DMS114 treated with DMSO at 0.1 percent for 48 hours (cell line): ENCODE data around the gene NELL2.
"Not testable (repeated sequence)": the region's sequence is repeated elsewhere in the genome, so short reads cannot be mapped to it uniquely, and the experiment has no call there.

Source experiments
- DNase-seq: peaks from one replicate; lab custom pipeline; 2025; ENCODE audit not compliant: unreplicated experiment; lab: John Stamatoyannopoulos, UW

The NELL2 gene

GRCh38 chr12:44875954-44876543, at the start of gene NELL2:
Gene NELL2 (minus strand): TSS chr12:44876315. CDS start chr12:44875869, 446 bp downstream.
- peak; percentile 57 for DNase-seq

DNA sequence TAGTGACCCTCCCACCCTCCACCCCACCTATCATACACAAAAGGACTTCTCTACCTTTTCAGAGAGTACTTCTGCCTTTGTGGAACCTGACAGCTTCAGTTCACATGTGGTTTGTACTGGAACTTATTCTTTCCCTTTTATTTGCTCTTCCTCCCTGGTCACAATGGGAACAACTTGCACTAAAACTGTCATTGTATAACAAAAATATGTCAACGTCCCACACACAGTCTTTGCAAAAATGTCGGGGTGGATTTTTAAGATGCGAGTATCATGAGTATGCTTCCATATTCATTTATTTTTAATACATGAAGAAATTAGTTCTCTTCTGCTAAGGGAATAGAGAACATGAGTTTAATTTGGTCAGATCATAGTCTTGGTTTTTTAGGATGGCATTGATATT, 45.6 kb upstream of the NELL2 start:
- no peak for DNase-seq

- DNase-seq: no peak
Measured at GRCh38 chr12:44917141-44917540, 41.0 kb upstream of the NELL2 start.

DNA sequence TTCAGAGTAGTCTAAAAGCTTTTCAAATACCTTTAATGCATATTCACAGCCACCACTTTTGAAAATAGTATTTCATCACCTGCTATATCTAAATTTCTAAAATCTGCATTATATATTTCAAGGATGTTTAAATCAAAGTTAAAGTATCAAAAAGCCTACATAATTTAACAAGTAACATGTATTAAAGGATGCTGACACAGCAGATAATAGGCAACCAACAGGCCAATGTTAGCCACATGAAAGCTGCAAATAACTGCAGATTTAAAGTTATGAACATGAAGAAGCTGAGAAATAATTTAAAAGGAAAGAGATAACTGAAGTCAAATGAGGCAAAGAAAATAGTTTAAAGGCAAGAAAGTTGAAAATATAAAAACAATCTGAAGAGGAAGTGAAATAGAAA, 39.8 kb upstream of the NELL2 start:
- DNase-seq: no peak

GRCh38 chr12:44904321-44904720, 28.2 kb upstream of the NELL2 start:
- DNase-seq: no peak

GRCh38 chr12:44898108-44898507, 22.0 kb upstream of the NELL2 start:
- not testable (repeated sequence) for DNase-seq

- no peak for DNase-seq
Measured at GRCh38 chr12:44889926-44890325, 13.8 kb upstream of the NELL2 start.

DNA sequence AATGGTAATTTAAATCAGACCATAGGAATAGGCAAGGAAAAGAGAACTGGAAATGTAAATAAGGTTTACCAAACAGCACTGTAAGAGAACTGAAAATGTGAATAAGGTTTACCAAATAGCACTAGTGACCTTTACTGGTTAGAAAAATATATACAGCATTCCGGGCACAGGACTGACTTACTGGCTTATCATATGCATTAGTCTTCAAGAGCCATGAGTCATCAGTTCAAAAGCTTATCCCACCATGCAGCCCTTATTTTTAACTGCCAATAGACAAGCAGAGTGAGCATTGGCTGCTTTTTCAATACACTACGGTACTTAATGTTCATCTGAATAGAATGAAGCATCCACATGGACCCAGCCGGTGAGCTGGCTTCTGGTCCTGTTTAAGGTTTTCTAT, 13.0 kb upstream of the NELL2 start:
- no peak for DNase-seq

DNA sequence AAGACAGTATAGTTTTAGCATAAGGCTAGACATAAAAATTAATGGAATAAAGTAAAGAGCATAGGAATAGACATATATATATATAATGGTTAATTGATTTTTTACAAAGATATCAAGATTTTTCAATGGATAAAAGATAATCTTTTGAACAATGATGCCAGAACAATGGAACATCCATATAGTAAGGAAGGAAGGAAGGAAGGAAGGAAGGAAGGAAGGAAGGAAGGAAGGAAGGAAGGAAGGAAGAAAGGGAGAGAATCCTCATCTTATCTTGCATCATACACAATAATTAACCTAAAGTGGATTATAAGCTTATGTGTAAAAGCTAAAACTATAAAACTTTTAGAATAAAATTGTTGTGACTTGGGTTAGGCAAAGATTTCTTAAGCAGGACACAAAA, 9.8 kb upstream of the NELL2 start:
- DNase-seq: no peak

- DNase-seq: no peak
Measured at GRCh38 chr12:44881197-44881596, 5.1 kb upstream of the NELL2 start.

GRCh38 chr12:44876544-44877410, 662 bp upstream of the NELL2 start:
- DNase-seq: peak; percentile 39

- peak; percentile 33 for DNase-seq
Measured at GRCh38 chr12:44875417-44875953, 630 bp downstream of the NELL2 start.

DNA sequence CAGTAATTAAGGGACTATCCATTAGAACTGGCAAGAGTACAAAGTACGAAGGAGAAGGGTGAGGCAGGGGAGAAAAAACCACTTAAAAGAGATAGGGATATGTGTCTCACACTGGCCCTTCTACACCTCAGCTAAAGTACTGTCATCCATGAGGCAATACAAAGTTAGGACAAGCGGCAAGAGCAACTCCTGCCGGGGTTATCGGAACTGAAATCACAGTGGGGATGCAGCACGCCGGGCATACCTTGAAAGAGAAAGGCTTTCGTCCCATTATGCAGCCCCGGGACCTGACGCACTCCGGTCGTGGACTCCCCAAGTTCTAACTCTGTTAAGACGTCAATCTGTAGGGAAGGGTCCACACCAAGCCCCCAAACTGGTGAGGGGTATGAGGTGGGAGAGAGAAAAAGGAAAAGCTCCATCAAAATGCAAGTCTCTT, 1.1 kb downstream of the NELL2 start:
- peak; percentile 10 for DNase-seq

DNA sequence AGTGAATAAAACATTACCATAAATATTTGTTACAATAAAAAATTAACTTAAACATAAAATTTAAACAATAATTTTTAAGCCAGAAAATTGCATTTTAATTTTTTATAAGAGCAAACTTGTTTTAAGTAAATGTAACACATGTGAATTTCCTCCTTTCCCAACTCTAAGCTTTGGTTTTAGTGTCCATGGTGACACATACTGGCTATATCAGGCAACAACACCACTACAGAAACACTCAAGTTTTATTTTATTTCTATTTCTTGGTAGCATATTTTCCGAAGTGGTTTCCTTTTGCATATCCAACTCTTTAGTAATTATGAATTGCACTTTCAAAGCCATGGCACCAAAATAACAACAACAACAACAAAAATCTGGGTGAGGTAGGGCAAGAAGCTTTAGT, 2.2 kb downstream of the NELL2 start:
- DNase-seq: peak; percentile 59

GRCh38 chr12:44869503-44869902, 6.6 kb downstream of the NELL2 start:
- DNase-seq: no peak

- DNase-seq: no peak
Measured at GRCh38 chr12:44863867-44864266, 12.2 kb downstream of the NELL2 start.

DNA sequence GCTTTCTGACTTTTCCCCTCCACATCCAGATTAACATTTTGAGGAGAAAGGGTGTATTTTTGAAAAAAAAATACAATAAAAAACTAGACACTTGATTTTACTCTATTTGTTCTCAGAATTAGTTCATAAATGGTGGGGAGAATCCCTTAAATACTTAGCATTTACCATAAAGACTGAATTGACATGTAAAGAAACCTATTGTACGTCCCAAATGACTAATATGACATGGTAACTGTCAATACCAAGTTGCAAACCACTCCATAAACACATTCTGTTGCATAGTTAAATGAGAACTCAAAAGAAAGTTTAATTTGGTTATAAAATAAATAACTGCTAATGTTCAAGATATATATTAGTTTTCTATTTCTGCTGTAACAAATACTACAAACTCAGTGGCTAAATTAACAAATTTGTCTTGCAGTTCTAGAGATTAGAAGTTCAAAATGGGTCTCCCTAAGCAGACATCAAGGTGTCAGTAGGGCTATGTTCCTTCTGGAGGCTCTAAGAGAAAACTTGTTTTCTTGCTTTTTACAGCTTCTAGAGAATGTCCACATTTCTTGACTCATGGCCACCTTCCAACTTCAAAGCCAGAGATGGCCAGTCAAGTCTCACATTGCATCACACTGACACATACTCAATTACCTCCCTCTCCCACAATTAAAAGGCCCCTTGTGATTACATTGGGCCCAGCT, 16.0 kb downstream of the NELL2 start:
- DNase-seq: no peak

DNA sequence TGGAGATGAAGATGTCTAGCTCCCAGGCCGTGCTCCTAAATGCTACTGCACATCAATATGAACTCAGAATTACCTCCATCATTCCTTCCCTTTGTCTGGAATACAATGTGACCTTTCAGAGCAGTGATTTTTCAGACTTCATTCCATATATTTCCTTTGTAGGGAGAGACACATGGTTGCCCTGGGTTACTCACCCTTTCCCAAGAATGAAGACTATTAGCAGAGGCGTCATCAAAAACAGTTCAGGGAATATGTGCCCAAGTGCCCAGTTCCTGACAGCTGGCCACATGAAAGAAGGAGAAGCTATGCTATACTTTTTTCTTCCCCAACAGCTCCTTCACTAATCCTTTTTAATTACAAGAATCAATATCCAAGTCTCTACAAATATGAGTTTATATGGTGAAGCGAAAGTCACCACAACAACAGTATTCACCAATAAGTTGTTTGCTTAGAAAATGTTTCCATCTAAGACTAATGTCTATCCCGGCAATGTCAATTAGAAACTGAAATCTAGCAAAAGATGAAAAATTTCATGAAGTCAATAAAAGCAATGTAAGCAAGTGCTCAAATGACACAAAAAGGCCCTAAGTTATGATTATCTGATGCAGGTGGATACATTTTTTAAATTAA, 17.8 kb downstream of the NELL2 start:
- no peak for DNase-seq

DNA sequence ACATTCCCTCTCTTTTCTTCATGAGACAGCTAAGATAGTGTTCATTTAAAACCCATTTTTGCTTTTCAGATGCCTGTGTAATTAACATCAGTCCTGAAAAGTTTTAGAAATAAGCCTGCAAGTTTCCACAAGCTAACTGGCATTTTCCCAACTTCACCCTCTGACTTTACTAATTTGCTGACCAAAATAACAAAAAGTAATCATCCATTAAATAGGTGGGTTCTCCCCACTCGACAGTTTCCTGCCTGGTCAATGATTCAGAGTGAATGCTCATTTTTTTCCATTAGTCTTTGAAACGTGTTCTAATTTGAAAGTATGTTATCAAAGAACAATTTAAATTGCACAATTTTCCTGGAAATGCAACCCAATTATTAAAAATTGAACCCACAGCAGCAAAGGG, 23.6 kb downstream of the NELL2 start:
- no peak for DNase-seq

DNA sequence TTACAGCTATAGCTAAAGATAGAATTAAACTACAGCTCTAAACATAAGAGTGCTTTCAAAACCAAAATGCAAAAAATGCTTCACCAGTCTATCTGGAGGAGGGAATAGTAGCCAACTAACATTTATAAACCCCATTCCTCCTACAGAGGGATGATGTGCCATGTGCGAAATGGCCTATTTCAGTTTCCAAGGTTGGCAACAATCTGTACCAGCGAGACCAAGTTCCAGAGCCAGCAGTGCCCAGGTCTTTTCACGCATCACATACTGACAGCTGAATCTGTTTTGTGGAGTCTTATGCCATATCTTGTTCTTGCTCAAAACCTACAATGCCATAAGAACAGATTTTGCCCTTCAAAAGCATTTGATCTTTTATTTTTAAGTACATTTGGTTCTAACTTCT, 24.5 kb downstream of the NELL2 start:
- DNase-seq: no peak

- no peak for DNase-seq
Measured at GRCh38 chr12:44848703-44849085, 27.4 kb downstream of the NELL2 start.
